Measurements from ENCODE around the gene TXLNB.

DNA sequence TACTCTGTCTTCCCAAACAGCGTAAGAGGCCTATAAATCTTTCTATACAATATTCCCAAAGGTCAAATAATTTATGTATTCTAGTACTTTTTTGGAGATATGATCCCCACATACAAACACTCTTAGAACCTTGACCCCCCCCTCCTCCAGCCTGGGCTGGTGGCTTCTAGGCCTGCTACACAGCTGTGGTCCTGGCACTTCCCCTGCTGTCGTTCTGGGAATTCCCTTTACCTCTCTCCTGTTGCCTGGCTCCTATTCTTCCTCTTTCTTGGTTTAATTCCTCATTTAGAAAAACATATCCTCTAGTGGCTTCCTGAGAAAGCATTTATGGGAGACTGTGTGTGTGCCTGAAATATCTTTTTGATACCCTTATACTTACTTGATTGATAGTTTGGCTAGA lies 4.1 kb upstream of the TXLNB start:
- TF ChIP-seq, protein P1, sequence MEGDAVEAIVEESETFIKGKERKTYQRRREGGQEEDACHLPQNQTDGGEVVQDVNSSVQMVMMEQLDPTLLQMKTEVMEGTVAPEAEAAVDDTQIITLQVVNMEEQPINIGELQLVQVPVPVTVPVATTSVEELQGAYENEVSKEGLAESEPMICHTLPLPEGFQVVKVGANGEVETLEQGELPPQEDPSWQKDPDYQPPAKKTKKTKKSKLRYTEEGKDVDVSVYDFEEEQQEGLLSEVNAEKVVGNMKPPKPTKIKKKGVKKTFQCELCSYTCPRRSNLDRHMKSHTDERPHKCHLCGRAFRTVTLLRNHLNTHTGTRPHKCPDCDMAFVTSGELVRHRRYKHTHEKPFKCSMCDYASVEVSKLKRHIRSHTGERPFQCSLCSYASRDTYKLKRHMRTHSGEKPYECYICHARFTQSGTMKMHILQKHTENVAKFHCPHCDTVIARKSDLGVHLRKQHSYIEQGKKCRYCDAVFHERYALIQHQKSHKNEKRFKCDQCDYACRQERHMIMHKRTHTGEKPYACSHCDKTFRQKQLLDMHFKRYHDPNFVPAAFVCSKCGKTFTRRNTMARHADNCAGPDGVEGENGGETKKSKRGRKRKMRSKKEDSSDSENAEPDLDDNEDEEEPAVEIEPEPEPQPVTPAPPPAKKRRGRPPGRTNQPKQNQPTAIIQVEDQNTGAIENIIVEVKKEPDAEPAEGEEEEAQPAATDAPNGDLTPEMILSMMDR (IDR thresholded peaks at IDR 0.05; ENCODE audit: low read length): no peak
- no peak for TF ChIP-seq EZH2 (IDR thresholded peaks at IDR 0.05; ENCODE audit: borderline replicate concordance, low read length)
